GM12892 (cell line): ENCODE results near the gene ST6GALNAC6.

ENCODE experiments used
- POLR2A ChIP-seq: IDR thresholded peaks from 2 replicates; pipeline ENCODE4 v1.6.1; 2011; ENCODE audit warnings: low read depth, low read length, control low read depth
- POLR2AphosphoS5 ChIP-seq: IDR thresholded peaks from 2 replicates; pipeline ENCODE4 v1.6.1; 2011; ENCODE audit warnings: low read depth, low read length, control low read depth

DNA sequence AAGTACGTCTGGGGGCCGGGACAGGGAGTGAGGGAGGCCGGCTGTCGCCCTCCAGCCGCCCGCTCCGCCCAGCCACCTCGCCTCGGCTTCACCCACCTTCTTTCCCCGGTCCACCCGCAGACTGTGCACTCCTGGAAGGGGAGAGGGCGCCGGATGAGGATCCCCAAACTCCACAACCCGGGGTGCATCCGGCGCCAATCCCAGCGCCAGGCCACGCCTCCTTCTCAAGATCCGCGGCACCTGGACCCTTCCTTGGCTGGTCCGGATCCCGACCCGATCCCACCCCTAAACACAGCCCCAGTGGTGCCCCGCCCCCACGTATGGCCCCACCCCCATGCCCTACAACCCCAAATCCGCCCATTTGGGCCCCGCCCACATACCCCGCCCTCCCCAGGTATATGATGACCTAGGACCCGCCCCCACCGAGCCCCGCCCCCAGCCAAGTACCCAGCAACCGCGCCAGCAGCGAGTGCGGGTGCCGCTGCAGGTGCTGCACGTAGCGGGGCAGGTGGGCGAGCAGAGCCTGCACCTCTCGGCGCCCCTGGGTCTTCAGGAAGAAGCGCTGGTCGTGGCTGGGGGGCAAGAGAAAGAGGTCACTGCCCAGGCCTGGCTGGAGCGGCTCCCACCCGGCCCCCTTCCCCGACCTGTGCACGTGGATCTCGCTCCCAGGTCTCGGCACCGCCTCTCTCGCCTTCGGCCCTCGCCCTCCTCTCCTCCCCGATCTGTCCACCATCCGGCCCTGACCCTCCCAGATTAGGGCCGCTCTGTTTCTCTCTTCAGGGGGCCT, 28.0 kb upstream of the ST6GALNAC6 start:
- TF ChIP-seq POLR2A (no peak), POLR2AphosphoS5 (no peak)
